WERI-Rb-1 (cell line): Measurements from ENCODE around the gene TCF25.

Source experiments
- DNase-seq: peaks from one replicate; pipeline ENCODE4 v3.0.0-alpha.2; 2020
- H3K27ac ChIP-seq: fragments of 250-450 bp; sonication (Bioruptor Pico); 2 replicates; pipeline ENCODE4 v1.5.1; 2020; ENCODE audit warnings: mild to moderate bottlenecking, moderate library complexity
- H3K27me3 ChIP-seq: fragments of 250-450 bp; sonication (Bioruptor Pico); 2 replicates; pipeline ENCODE4 v1.5.1; 2021; ENCODE audit warnings: mild to moderate bottlenecking, low read depth, moderate library complexity; ENCODE audit not compliant: insufficient read depth, severe bottlenecking
- H3K36me3 ChIP-seq: fragments of 250-450 bp; sonication (Bioruptor Pico); 2 replicates; pipeline ENCODE4 v1.5.1; 2020; ENCODE audit warnings: mild to moderate bottlenecking, moderate library complexity
- H3K4me3 ChIP-seq: 2 replicates; pipeline ENCODE4 v1.5.1; 2011; ENCODE audit warnings: low read depth, mild to moderate bottlenecking, control low read depth, low read length
- H3K9me3 ChIP-seq: fragments of 250-450 bp; sonication (Bioruptor Pico); 2 replicates; pipeline ENCODE4 v1.5.1; 2021; ENCODE audit warnings: mild to moderate bottlenecking, moderate library complexity; ENCODE audit not compliant: severe bottlenecking
- CTCF ChIP-seq: IDR thresholded peaks from 2 replicates; pipeline ENCODE4 v1.5.1; 2011; ENCODE audit warnings: low read depth, mild to moderate bottlenecking, control low read depth, inconsistent platforms, low read length

The TCF25 gene

DNA sequence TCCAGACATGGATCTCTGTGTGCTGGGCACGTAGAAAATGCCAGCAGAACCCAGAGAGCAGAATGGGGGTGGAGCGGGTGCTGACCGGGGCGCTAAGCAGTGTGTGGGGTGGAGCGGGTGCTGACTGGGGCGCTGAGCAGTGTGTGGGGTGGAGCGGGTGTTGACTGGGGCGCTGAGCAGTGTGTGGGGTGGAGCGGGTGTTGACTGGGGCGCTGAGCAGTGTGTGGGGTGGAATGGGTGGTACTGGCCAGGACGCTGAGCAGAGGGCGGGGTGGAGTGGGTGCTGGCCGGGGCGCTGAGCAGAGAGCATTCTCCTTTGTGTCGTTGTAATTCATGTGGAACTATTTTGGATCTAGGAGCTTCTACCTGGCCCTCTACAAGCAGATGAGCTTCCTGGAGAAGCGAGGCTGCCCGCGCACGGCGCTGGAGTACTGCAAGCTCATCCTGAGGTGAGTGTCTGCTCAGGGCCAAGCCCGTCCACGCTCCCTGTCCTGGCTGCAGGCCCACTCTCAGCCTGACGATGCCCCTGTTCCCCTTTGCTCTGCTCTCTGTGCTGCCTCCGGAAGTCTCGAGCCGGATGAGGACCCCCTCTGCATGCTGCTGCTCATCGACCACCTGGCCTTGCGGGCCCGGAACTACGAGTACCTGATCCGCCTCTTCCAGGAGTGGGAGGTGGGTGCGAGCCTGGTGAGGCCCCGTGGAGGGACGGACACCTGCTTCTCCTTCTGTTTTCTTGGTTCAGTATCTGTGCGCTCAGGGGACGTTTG lies 25.0 kb downstream of the TCF25 start:
- no peaks in the 10 kb centered on the region for H3K36me3 ChIP-seq
- H3K27me3 ChIP-seq = no peaks in the 10 kb centered on the region
- H3K4me3 ChIP-seq = no peak overlapping the region
- H3K9me3 ChIP-seq = no peaks in the 10 kb centered on the region
- H3K27ac ChIP-seq = no peak overlapping the region
- no peak for TF ChIP-seq CTCF
- DNase-seq = no peak

DNA sequence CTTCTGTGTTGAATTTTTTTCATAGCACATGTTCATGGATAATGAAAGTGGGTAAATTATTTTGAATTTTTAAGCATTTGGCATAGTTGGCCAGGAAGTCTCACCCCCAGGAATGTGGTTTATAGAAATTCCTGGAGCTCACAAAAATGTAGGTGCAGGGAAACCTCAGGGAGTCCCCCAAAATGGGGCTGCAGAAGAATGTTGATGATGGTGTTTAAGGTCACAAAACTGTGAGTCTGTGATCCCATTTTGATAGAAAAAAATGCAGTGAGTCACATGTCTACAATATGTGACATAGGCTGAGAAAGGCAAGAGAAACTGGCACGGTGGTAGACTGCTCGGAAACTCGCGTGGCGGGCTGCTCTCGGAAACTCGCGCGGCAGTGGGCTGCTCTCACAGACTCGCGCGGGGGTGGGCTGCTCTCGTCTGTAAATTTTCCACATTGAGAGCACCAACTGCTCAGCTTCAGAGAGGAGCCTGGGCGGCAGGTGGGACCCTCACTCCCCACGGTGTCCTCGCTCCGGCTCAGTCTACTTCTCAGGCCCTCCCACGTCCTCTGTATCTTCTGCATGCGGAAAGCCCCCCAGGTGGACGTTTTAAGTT lies 26.6 kb downstream of the TCF25 start:
- DNase-seq = no peak
- Histone ChIP-seq H3K4me3 (no peak overlapping the region), H3K27ac (no peak overlapping the region), H3K27me3 (no peaks in the 10 kb centered on the region), H3K36me3 (no peaks in the 10 kb centered on the region), H3K9me3 (no peaks in the 10 kb centered on the region)
- TF ChIP-seq CTCF = no peak

DNA sequence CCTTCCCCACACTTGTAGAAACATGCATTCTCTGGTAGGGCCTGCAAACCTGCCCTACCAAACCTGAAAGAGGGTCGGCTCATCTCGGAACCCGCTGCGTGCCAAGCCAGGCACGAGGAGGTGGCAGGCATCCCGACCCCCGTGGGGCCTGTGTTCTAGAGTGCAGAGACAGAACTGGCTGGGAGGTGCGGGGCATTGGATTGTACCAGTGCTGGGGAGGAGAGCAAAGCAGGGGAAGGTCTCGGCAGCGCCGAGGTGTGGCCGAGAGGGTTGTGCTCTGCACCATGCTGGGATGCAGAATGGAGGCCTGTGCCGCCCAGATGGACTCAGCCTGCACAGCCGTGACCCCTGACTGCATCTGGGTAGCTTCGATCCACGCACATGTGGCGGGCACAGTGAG lies 27.5 kb downstream of the TCF25 start:
- Histone ChIP-seq H3K36me3 (no peaks in the 10 kb centered on the region), H3K27ac (no peak overlapping the region), H3K27me3 (no peaks in the 10 kb centered on the region), H3K4me3 (no peak overlapping the region), H3K9me3 (no peaks in the 10 kb centered on the region)
- TF ChIP-seq CTCF = no peak
- DNase-seq = no peak

DNA sequence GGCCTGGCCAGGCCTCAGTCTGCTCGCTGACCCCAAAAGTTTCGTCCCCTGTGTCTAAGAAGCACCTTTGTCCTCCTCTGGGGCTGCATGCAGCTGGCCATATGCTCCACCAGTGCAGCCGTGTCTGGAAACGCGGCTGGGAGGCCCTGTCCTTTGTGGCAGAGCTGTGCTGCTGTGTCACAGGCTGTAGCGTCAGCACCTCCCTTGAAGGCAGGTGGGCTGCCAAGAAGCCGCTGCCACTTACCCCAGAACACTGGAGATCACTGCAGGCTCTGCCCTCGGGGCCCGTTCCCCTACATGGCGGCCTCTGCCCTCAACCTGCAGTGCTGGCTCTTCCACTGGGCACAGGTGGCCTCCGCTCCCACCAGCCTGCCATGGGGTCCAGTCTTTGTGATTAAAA lies 29.6 kb downstream of the TCF25 start:
- DNase-seq = no peak
- Histone ChIP-seq H3K9me3 (no peaks in the 10 kb centered on the region), H3K36me3 (no peaks in the 10 kb centered on the region), H3K4me3 (no peak overlapping the region), H3K27ac (no peak overlapping the region), H3K27me3 (no peaks in the 10 kb centered on the region)
- TF ChIP-seq CTCF = no peak

- no peak for DNase-seq
- H3K4me3 ChIP-seq = no peak overlapping the region
- no peak overlapping the region for H3K27ac ChIP-seq
- H3K36me3 ChIP-seq = no peaks in the 10 kb centered on the region
- TF ChIP-seq CTCF = no peak
- no peaks in the 10 kb centered on the region for H3K9me3 ChIP-seq
- H3K27me3 ChIP-seq = no peaks in the 10 kb centered on the region
Observed at GRCh38 chr16:89903908-89904515, 30.6 kb downstream of the TCF25 start.
